Activated B cell treated with CpG ODN at 0.5 μM for 24 hours (primary cell): Measurements from ENCODE around the gene SPIN2B. TPM values are rescaled to one million over a fixed set of nuclear protein-coding genes. Genes with fewer than 3 reads are reported as not detected.
"Not testable (repeated sequence)": the region's sequence is repeated elsewhere in the genome, so short reads cannot be mapped to it uniquely, and the experiment has no call there.

Source experiments
- ATAC-seq: fragments of 200-7000 bp; cut with Tn5 transposase; one replicate; pipeline ENCODE4 v1.10.0; 2021; ENCODE audit warnings: low read depth, mild to moderate bottlenecking, moderate library complexity
- CTCF ChIA-PET: fragments of 350-600 bp; sonication (Branson Sonifier 250); formaldehyde crosslinking; loops from one replicate; lab custom pipeline; 2021; ENCODE audit warnings: antibody characterized with exemption; lab: Charles Lee
- POLR2A ChIA-PET: fragments of 350-600 bp; sonication (Branson Sonifier 250); formaldehyde crosslinking; loops from one replicate; lab custom pipeline; 2021; ENCODE audit warnings: antibody characterized with exemption; lab: Charles Lee
- DNase-seq: peaks from one replicate; pipeline ENCODE4 v3.0.0; 2022
- H3K27ac Mint-ChIP-seq: one replicate; pipeline ENCODE4 v1.8.0; 2020; ENCODE audit warnings: mixed read lengths
- H3K27me3 Mint-ChIP-seq: one replicate; pipeline ENCODE4 v1.8.0; 2021; ENCODE audit warnings: mixed read lengths
- H3K36me3 Mint-ChIP-seq: one replicate; pipeline ENCODE4 v1.8.0; 2021; ENCODE audit warnings: low read depth, mixed read lengths
- H3K4me1 Mint-ChIP-seq: one replicate; pipeline ENCODE4 v1.8.0; 2021; ENCODE audit warnings: mixed read lengths
- H3K4me3 Mint-ChIP-seq: one replicate; pipeline ENCODE4 v1.8.0; 2020; ENCODE audit warnings: mild to moderate bottlenecking, mixed read lengths
- H3K9me3 Mint-ChIP-seq: one replicate; pipeline ENCODE4 v1.8.0; 2020; ENCODE audit warnings: mixed read lengths
- CTCF ChIP-seq: fragments of 200-600 bp; IDR thresholded peaks from one replicate; pipeline ENCODE4 v1.8.0; 2022; ENCODE audit warnings: antibody characterized with exemption, mild to moderate bottlenecking
- intact Hi-C: fragments of 100-400 bp; cut with micrococcal nuclease; formaldehyde crosslinking; loops from one replicate; pipeline ENCODE4 v1.15.1; 2024
- total RNA-seq: library from RNA; stranded (reverse); gene quantifications from 2 replicates; pipeline ENCODE4 v1.2.3, GENCODE V29; 2022

SPIN2B gene
- total RNA-seq, 1 donor from 2014 or later: 16.2 TPM

GRCh38 chrX:57104406-57104805 lies 16.9 kb downstream of the SPIN2B start:
- H3K36me3 Mint-ChIP-seq: peaks cover 44% of the 10 kb centered on the region
- CTCF ChIA-PET: no interaction called here
- no peak overlapping the region for H3K4me3 Mint-ChIP-seq
- POLR2A ChIA-PET: no interaction called here
- no peaks in the 10 kb centered on the region for H3K27me3 Mint-ChIP-seq
- intact Hi-C loops: no loop called here
- DNase-seq (no peak), ATAC-seq (no peak)
- H3K4me1 Mint-ChIP-seq: no peaks in the 10 kb centered on the region
- H3K9me3 Mint-ChIP-seq: peaks cover 4% of the 10 kb centered on the region
- no peak for TF ChIP-seq CTCF
- no peak overlapping the region for H3K27ac Mint-ChIP-seq

DNA sequence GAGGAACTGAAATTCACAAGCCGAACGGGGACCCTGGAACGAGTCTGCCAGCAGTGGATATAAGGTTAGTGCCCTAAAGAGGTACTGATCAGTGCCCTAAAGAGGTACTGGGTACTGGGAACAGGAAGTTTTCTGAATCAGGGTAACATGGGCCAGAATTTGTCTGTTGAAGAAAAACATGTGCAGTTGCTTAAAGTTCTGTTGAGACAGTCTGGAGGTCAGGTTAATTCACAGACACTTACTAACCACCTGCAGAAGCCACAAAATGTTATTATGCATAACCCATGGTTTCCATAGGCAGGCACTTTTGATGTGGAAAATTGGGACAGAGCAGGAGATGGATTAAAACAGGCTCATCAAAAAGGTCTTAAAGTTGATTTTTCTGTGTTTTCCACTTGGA lies 17.9 kb downstream of the SPIN2B start:
- no peak for TF ChIP-seq CTCF
- Mint-ChIP-seq H3K4me3 (no peak overlapping the region), H3K27me3 (no peaks in the 10 kb centered on the region), H3K4me1 (no peaks in the 10 kb centered on the region), H3K27ac (no peak overlapping the region), H3K36me3 (peaks cover 45% of the 10 kb centered on the region), H3K9me3 (peaks cover 6% of the 10 kb centered on the region)
- DNase-seq (no peak), ATAC-seq (no peak)
- ChIA-PET POLR2A (no interaction called here), CTCF (no interaction called here)
- intact Hi-C loops: no loop called here

- CTCF ChIA-PET, H3K9me3 Mint-ChIP-seq, intact Hi-C loops, POLR2A ChIA-PET, DNase-seq, H3K4me3 Mint-ChIP-seq, H3K27ac Mint-ChIP-seq, ATAC-seq, H3K27me3 Mint-ChIP-seq, H3K4me1 Mint-ChIP-seq: not testable (repeated sequence)
- peaks cover 48% of the 10 kb centered on the region for H3K36me3 Mint-ChIP-seq
These were observed 18.4 kb downstream of the SPIN2B start for GRCh38 chrX:57102918-57103317.

GRCh38 chrX:57083143-57083542 lies 38.2 kb downstream of the SPIN2B start:
- ChIA-PET POLR2A (no interaction called here), CTCF (no interaction called here)
- peaks cover 7% of the 10 kb centered on the region for H3K9me3 Mint-ChIP-seq
- H3K4me1 Mint-ChIP-seq: no peaks in the 10 kb centered on the region
- ATAC-seq (no peak), DNase-seq (no peak)
- no peak for TF ChIP-seq CTCF
- no peak overlapping the region for H3K4me3 Mint-ChIP-seq
- intact Hi-C loops: no loop called here
- no peaks in the 10 kb centered on the region for H3K27me3 Mint-ChIP-seq
- H3K27ac Mint-ChIP-seq: no peak overlapping the region
- H3K36me3 Mint-ChIP-seq: peaks cover 35% of the 10 kb centered on the region

DNA sequence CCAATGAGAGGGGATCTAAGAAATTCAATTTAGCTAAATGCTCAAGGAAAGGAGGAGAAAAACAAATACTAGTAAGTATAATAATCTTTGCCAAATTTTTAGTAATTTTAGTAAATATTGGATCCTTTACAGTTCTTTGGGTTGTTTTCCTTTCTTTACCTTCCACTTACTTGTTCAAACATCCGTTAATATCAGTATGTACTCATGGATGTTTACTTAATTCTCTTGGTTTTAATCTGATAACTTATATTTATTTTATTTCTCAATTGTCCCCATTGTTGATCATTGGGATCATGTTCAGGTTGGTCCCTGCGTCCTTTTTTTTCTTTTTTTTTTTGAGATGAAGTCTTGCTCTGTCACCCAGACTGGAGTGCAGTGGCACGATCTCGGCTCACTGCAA lies 46.9 kb downstream of the SPIN2B start:
- ATAC-seq (no peak), DNase-seq (no peak)
- H3K9me3 Mint-ChIP-seq: no peaks in the 10 kb centered on the region
- no peak for TF ChIP-seq CTCF
- peaks cover 4% of the 10 kb centered on the region for H3K36me3 Mint-ChIP-seq
- H3K4me1 Mint-ChIP-seq: no peaks in the 10 kb centered on the region
- H3K27ac Mint-ChIP-seq: no peak overlapping the region
- no peaks in the 10 kb centered on the region for H3K27me3 Mint-ChIP-seq
- ChIA-PET POLR2A (no interaction called here), CTCF (no interaction called here)
- H3K4me3 Mint-ChIP-seq: no peak overlapping the region
- intact Hi-C loops: no loop called here
